GM19099 (cell line): Measurements from ENCODE around the gene C2CD3.

Experiments used
- POLR2A ChIP-seq: IDR thresholded peaks from 3 replicates; pipeline ENCODE4 v1.6.1; 2011; ENCODE audit warnings: low read depth; ENCODE audit not compliant: insufficient read length; ENCODE audit errors: extremely low read depth

The C2CD3 gene

GRCh38 chr11:74141241-74141695 lies 29.5 kb downstream of the C2CD3 start:
- TF ChIP-seq POLR2A, result no peak

GRCh38 chr11:74139151-74139918 lies 31.5 kb downstream of the C2CD3 start:
- TF ChIP-seq POLR2A, result no peak

- TF ChIP-seq POLR2A, result no peak
Observed at GRCh38 chr11:74138572-74138971, 32.2 kb downstream of the C2CD3 start.

- TF ChIP-seq POLR2A, result no peak
Observed at GRCh38 chr11:74138021-74138420, 32.8 kb downstream of the C2CD3 start.

GRCh38 chr11:74135127-74135840 lies 35.5 kb downstream of the C2CD3 start:
- no peak for TF ChIP-seq POLR2A

- TF ChIP-seq POLR2A, result no peak
Observed at GRCh38 chr11:74134661-74135060, 36.1 kb downstream of the C2CD3 start.

GRCh38 chr11:74133436-74133835 lies 37.4 kb downstream of the C2CD3 start:
- TF ChIP-seq POLR2A, result no peak

- no peak for TF ChIP-seq POLR2A
Observed at GRCh38 chr11:74132833-74133232, 38.0 kb downstream of the C2CD3 start.

- TF ChIP-seq POLR2A, result no peak
Observed at GRCh38 chr11:74123008-74123448, 47.8 kb downstream of the C2CD3 start.

GRCh38 chr11:74121804-74122203 lies 49.0 kb downstream of the C2CD3 start:
- no peak for TF ChIP-seq POLR2A

GRCh38 chr11:74116719-74117118 lies 54.1 kb downstream of the C2CD3 start:
- no peak for TF ChIP-seq POLR2A

- no peak for TF ChIP-seq POLR2A
Observed at GRCh38 chr11:74112877-74113276, 57.9 kb downstream of the C2CD3 start.

- no peak for TF ChIP-seq POLR2A
Observed at GRCh38 chr11:74106124-74106523, 64.7 kb downstream of the C2CD3 start.

GRCh38 chr11:74102321-74102720 lies 68.5 kb downstream of the C2CD3 start:
- no peak for TF ChIP-seq POLR2A

GRCh38 chr11:74100735-74101134 lies 70.1 kb downstream of the C2CD3 start:
- no peak for TF ChIP-seq POLR2A

- TF ChIP-seq POLR2A, result no peak
Observed at GRCh38 chr11:74100231-74100630, 70.6 kb downstream of the C2CD3 start.

GRCh38 chr11:74097686-74098237 lies 73.0 kb downstream of the C2CD3 start:
- TF ChIP-seq POLR2A, result no peak

GRCh38 chr11:74094393-74094792 lies 76.4 kb downstream of the C2CD3 start:
- TF ChIP-seq POLR2A, result no peak
